ENCODE results near the gene ABTB2. TPM values are rescaled to one million over a fixed set of nuclear protein-coding genes. Genes with fewer than 3 reads are reported as not detected.

ABTB2 gene
- polyA plus RNA-seq, 12 donors = 2.8 to 9.7 (median 5.8) TPM; not detected in 1

DNA sequence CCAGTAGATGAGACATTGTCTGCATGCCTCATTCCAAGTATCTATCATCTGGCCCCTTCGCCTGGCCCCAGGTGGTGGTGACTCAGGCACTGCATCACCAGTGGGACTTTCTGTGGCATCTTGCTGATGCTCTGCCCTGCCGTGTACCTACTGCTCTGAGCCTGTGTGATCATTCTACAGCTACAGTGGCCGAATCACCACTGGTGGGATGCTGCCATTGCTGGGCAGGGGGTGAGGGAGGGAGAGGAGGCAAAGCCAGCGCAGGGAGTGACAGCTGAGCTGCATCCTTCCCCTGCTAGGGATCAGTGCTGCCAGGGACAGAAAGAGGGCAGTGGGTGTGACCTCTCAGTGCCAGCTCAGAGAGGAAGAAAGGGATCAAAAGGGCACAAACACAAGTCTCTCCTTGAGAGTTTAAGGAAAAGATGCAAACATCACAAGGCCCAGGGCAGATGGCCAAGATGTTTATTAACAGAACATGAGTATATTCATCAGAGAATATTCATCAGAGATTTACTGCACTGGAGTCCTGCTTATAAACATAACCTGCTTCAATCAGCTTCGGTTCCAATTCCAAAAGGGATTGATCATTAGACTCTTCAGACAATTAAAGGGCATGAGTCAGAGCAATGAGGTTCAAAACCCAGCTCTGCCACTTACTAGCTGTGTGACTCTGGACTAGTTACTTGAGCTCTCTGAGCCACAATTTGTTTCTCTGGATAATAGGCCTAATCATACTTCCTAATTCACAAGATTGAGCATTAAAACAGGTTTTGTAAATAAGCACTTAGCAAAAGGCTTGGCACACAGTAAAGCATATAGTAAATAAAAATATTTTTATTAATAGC lies 142.6 kb downstream of the ABTB2 start:
- no peak for DNase-seq

GRCh38 chr11:34213366-34213765 lies 144.4 kb downstream of the ABTB2 start:
- no peak for DNase-seq

- no peak for DNase-seq
Measured at GRCh38 chr11:34212566-34212965, 145.2 kb downstream of the ABTB2 start.

DNA sequence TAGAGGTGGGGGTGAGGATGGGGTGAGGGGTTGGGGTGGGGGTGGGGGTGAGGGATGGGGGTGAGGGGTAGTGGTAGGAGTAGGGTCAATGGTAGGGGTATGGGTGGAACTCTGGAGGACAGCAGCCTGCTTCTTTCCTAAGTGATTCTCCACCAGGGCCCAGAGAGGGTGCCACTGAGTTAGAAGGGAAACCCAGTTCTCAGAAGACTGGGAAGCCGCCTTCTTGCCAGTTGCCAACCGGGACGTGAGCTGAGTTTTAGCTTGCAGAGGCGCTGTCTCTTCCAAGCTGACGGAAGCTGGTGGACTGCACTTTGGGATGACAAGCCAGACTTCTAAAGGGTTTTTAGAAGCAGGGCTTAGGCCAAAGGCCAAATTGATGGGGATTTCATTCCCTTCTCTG lies 148.0 kb downstream of the ABTB2 start:
- DNase-seq = no peak

- no peak for DNase-seq
Measured at GRCh38 chr11:34208266-34209135, 149.3 kb downstream of the ABTB2 start.

DNA sequence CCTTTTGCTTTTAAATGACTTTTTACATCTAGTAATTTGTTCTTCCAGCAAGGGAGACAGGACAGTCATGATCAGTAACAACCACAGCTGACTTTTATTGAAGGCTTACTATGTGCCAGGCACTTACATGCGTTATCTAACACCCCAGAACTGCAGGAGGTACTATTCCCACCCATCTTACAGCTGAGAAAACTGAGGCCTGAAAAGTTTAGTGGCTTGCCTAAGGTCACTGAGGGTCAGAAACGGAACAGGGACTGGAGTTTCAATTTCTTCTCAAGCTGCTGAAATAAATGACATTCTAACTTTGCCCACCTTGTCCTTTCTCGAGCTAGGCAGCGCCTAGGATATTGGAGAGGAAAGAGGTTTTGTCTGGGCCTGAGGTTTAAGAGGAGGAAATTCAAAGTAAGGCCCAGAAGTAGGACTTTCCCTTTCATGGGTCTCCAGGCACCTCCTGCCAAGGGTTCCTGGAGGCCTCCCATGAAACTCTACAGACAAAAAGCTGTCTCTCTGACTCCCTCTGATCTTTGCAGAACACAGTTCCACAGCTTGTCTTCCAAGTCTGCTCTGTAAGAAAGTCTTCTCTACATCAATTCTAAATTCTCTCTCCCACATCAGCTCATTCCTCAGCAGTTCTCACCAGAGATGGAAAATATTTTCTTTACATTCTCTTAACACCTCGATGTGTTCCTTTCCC lies 150.2 kb downstream of the ABTB2 start:
- DNase-seq = peak; percentile 55

DNA sequence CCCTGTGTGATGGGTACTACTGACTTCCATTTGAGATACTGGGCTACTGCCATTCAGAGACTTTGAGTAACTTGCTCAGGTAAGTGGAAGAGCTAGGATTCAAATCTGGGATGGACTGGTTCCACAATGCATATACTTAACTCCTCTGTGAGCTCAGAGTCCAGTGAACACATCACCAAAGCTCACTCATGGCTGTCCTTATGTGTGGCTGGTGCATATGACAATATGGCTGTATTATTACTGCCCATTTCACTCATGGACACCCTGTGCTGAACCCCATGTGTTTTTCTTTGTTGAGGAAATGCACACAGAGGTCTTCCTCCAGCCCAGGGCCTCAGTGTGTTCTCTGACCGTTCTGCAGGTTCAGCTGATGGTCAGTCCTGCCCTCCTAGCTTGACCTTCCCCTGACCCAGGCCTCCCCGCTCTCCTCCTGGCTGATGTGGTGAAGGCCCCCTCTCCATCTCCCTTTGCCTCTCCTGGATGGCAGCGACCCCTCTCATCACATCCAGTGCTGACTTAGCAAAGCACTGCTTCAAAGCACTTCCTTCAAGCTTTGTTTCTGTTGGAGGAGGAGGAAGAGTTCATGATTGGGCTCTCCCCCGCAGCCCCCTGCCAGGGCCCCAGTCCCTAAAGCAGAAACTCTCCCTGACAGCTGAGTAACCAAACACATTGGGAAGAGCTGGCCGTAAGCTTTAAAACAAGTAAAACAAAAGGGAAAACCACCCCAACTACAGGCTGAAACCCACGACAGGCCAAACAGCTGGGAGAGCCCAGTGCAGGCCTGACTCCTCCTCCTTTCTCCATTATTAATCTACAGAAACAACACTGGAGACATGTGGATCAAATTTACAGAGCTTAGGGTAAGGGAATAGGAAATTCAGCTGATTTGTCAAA lies 151.2 kb downstream of the ABTB2 start:
- peak; percentile 69 for DNase-seq

- DNase-seq = no peak
Measured at GRCh38 chr11:34205326-34206035, 152.3 kb downstream of the ABTB2 start.

- DNase-seq = no peak
Measured at GRCh38 chr11:34204396-34205279, 153.2 kb downstream of the ABTB2 start.

GRCh38 chr11:34203377-34203871 lies 154.4 kb downstream of the ABTB2 start:
- no peak for DNase-seq

DNA sequence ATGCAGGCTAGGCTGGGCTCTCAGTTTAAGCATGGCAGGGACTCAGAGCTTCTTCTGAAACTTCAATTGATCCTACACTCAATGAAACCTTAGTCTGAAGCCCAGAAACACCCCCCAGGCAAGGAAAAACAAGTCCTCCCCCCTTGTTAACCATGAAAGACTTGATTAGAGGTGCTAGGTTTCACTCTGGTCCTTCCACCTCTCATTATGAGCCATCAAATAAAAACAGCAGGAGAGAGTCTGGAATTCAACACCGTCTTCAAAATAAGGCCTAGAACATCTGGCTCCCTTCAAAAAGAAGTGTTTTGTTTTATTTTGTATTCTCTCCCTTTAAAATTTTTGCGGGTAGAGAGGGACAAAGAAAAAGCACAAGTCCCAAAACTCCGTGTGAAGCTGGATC lies 156.7 kb downstream of the ABTB2 start:
- no peak for DNase-seq

DNA sequence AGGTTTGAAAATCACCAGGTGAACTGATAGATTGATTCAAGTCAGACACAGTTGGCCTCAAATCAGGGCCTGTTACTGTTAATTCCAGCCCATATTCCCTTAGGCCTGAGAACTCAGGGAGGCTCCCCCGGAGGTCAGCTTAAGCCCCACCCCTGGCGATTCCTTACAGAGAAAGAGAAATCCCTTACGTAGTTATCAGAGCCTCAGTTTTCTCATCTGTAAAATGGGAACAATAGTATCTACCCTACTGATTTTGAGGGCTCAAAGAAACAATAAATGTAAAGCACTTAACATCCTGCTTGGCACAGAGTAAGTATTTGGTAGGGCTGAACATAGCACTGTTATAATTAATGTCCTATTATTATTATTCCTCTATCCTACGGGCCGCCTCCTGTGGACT lies 158.3 kb downstream of the ABTB2 start:
- DNase-seq = no peak

DNA sequence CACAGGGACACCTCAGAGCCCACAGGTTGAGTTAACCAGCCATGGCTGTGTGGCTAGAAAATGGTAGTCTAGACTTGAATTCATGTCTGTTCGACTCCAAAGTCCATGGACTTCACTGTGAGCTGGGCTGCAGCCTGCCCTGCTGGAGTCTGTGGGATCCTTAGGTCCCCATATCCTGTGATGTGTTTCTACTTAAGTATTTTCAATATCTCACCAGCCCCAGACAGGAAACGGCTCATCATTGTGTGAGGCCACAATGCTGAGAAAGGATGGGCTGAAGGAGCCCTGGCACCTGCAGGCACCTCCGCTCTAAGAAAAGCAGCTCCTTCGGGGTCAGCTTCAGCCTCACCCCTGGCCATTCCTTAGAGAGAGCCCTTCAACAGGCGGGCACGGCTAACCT lies 159.3 kb downstream of the ABTB2 start:
- DNase-seq = no peak

- no peak for DNase-seq
Measured at GRCh38 chr11:34197256-34197655, 160.6 kb downstream of the ABTB2 start.

DNA sequence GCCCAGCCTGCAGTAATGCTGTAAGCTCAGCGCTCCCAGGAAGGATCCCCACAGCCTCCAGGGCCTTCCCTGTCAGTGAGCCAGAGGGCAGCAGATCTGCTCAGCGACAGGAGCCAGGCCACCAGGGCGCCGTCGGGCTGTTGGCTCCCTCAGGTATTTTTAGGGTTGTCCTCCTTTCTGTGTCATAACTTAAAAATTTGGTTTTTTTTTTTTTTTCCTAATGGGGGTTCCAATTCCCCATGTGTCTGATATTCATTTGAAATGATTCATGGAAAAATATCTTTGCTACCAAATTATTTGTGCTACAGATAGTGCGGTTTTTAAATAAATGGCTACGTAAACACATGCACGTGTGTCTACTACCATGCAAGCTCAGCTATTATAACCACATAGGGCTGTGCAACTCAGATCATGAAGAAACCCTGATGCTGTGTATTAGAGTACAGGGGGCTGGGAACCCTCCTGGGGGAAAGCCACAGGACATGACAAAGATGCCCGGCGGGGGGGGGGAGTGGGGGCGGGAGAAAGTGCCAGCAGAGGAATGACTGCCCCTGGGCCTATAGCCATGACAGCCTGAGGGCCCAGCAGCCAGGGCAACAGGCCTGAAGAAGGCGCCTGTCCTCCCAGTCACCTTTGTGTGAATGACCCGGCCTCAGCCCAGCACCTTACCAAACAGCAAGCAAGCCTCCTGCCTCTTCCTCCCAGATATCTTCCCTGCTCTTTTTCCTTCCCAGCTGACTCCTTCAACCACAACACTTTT lies 163.1 kb downstream of the ABTB2 start:
- no peak for DNase-seq

- peak; percentile 59 for DNase-seq
Measured at GRCh38 chr11:34192481-34193401, 165.1 kb downstream of the ABTB2 start.

GRCh38 chr11:34191578-34191977 lies 166.2 kb downstream of the ABTB2 start:
- DNase-seq = no peak
